ENCODE data around the gene BPIFB2. TPM values are rescaled to one million over a fixed set of nuclear protein-coding genes. Genes with fewer than 3 reads are reported as not detected.

The BPIFB2 gene
- polyA plus RNA-seq, 1 of the 3 experiments (the other 2 are of a cell fraction), result not detected

GRCh38 chr20:33030569-33030968 lies 23.1 kb downstream of the BPIFB2 start (continued):
- TF ChIP-seq CTCF (IDR thresholded peaks at IDR 0.05) (no peak), GATA2 (CRISPR knock-in tag; IDR thresholded peaks at IDR 0.05) (no peak), JUND (IDR thresholded peaks at IDR 0.05) (no peak), TCF12 (IDR thresholded peaks at IDR 0.05) (no peak)

GRCh38 chr20:33031531-33031930 lies 24.0 kb downstream of the BPIFB2 start, which contains the start of gene BPIFB6:
Gene BPIFB6, plus strand, starts transcription at chr20:33031648. Its CDS starts 0 bp downstream, at chr20:33031648.
- H3K79me2 ChIP-seq (ENCODE audit: insufficient read depth), result no peaks in the 10 kb centered on the region
- WGBS (ENCODE audit: low lambda C conversion rate), result 29% methylated on average over 4 of the region's 10 CpGs
- H3K4me3 ChIP-seq (ENCODE audit: low read depth in 2 of 2, low read length in 1 of 2), result no peak within 1 kb of the TSS

More at GRCh38 chr20:33031531-33031930, 24.0 kb downstream of the BPIFB2 start, which contains the start of gene BPIFB6:
- TF ChIP-seq TAF1 (IDR thresholded peaks at IDR 0.05; ENCODE audit: borderline replicate concordance, low read depth, low read length) (no peak), USF2 (IDR thresholded peaks at IDR 0.05; ENCODE audit: borderline replicate concordance, low read depth, low read length) (no peak), FOSL2 (IDR thresholded peaks at IDR 0.05; ENCODE audit: borderline replicate concordance, low read depth) (no peak), EP300 (IDR thresholded peaks at IDR 0.05; ENCODE audit: borderline replicate concordance in 1 of 2, low read depth in 1 of 2, low read length in 1 of 2) (no peak), YY1 (IDR thresholded peaks at IDR 0.05; ENCODE audit: low read depth) (no peak), RAD21 (IDR thresholded peaks at IDR 0.05; ENCODE audit: low read length) (no peak), PBX3 (IDR thresholded peaks at IDR 0.05) (no peak), MXI1 (IDR thresholded peaks at IDR 0.05; ENCODE audit: low read depth, low read length) (no peak), CHD2 (IDR thresholded peaks at IDR 0.05; ENCODE audit: low read length, partially characterized antibody) (no peak)
- Histone ChIP-seq H3K9ac (no peak within 1 kb of the TSS), H3K4me2 (no peak within 1 kb of the TSS), H3K27ac (ENCODE audit: low read depth in 2 of 2, low read length in 1 of 2) (no peak within 1 kb of the TSS), H4K20me1 (ENCODE audit: insufficient read depth) (no peaks in the 10 kb centered on the region), H3F3A (replicated peaks; ENCODE audit: insufficient read depth) (no peaks in the 10 kb centered on the region), H3K9me3 (no peaks in the 10 kb centered on the region), H3K36me3 (replicated peaks in 1 of 2; ENCODE audit: control insufficient read depth in 1 of 2, insufficient read depth in 2 of 2, low read length in 1 of 2) (no peaks in the 10 kb centered on the region), H3K4me1 (ENCODE audit: control insufficient read depth in 1 of 2, insufficient read depth in 2 of 2, low read depth in 1 of 2, low read length in 1 of 2) (no peaks in the 10 kb centered on the region), H2AFZ (ENCODE audit: low read depth) (no peak within 1 kb of the TSS), H3K9me2 (no peaks in the 10 kb centered on the region), H3K27me3 (ENCODE audit: insufficient read depth) (peaks cover 6% of the 10 kb centered on the region; the same call in 1 of the 2 replicates)
- ChIA-PET POLR2A (no interaction called here), CTCF (no interaction called here)
- no peak for DNase-seq

All from SK-N-SH (cell line).